Measurements from ENCODE around the gene FGA. TPM values are rescaled to one million over a fixed set of nuclear protein-coding genes. Genes with fewer than 3 reads are reported as not detected.
"Not testable (repeated sequence)": the region's sequence is repeated elsewhere in the genome, so short reads cannot be mapped to it uniquely, and the experiment has no call there.

FGA gene
- total RNA-seq, 2 experiments from 2014 or later = not detected

DNA sequence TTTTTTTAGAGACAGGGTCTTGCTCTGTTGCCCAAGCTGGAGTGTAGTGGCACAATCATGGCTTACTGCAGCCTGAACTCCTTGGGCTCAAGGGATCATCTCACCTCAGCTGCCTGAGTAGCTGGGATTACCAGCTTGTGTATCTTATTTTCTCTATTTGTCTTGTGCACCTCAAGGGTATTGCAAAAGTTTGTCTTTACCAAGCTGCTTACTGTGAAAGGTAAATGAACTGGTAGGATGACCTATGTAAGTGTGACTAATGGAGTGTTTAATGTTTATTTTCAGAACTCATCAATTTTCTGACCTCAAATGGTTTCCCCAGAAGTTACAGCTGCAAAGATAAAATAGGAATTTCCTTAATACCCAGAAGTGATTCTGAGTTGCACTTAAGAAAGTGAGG, 5.3 kb upstream of the FGA start:
- Mint-ChIP-seq H3K4me3 (no peak overlapping the region), H3K9me3 (no peaks in the 10 kb centered on the region), H3K27ac (no peak overlapping the region), H3K36me3 (no peaks in the 10 kb centered on the region), H3K27me3 (peaks cover 16% of the 10 kb centered on the region), H3K4me1 (no peaks in the 10 kb centered on the region)
- DNase-seq = no peak

DNA sequence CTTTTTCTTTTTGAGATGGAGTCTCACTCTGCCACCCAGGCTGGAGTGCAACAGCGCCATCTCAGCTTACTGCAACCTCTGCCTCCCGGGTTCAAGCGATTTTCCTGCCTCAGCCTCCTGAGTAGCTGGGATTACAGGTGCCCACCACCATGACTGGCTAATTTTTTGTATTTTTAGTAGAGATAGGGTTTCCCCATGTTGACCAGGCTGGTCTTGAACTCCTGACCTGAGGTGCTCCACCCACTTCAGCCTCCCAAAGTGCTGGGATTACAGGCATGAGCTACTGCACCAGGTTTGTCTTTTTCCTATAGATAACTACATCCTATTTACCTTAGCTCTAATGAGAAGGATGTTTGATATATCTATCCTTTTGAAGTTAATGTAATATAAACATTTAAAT, 3.8 kb upstream of the FGA start:
- DNase-seq, H3K4me3 Mint-ChIP-seq, H3K4me1 Mint-ChIP-seq, H3K27ac Mint-ChIP-seq, H3K9me3 Mint-ChIP-seq, H3K36me3 Mint-ChIP-seq: not testable (repeated sequence)
- H3K27me3 Mint-ChIP-seq = peaks cover 16% of the 10 kb centered on the region

DNA sequence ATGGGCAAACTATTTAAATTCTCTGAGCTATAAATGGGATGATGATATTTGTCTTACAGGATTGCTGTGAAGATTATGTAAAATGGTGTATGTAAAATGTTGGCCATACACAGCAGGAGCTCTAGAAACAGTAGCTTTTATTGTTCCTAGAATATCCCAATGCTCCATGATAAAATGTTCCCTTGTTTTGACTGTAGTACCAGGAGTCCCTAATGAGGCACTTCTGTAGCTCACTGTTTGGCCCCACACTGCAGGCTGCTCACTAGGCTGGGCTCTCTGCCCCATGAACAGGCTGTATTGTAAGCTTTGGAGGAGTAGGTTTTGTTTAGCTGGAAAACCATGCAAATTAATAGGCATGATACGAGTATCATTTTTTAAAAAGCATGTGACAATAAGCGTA, 3.3 kb upstream of the FGA start:
- peaks cover 17% of the 10 kb centered on the region for H3K27me3 Mint-ChIP-seq

DNA sequence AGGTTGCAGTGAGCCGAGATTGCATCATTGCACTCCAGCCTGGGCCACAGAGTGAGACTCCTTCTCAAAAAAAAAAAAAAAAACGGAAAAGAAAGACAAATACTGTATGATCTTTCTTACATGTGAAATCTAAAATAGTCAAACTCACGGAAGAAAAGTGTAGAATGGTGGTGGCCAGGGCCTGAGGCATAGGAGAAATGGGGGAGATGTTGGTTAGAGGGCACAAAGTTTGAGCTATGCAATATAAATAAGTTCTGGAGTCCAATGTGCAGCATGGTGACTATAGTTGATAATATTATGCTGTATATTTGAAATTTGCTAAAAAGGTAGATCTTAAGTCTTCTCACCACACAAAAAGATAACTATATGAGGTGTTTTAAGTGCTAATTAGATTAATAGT, 1.3 kb upstream of the FGA start:
- Mint-ChIP-seq H3K4me1 (no peaks in the 10 kb centered on the region), H3K36me3 (no peaks in the 10 kb centered on the region), H3K9me3 (no peaks in the 10 kb centered on the region), H3K4me3 (no peak overlapping the region), H3K27me3 (peaks cover 13% of the 10 kb centered on the region), H3K27ac (no peak overlapping the region)
- DNase-seq = no peak

More for the DNA sequence above, 3.3 kb upstream of the FGA start:
- no peaks in the 10 kb centered on the region for H3K4me1 Mint-ChIP-seq
- no peak overlapping the region for H3K27ac Mint-ChIP-seq
- no peaks in the 10 kb centered on the region for H3K9me3 Mint-ChIP-seq
- DNase-seq = no peak
- H3K36me3 Mint-ChIP-seq = no peaks in the 10 kb centered on the region
- no peak overlapping the region for H3K4me3 Mint-ChIP-seq

DNA sequence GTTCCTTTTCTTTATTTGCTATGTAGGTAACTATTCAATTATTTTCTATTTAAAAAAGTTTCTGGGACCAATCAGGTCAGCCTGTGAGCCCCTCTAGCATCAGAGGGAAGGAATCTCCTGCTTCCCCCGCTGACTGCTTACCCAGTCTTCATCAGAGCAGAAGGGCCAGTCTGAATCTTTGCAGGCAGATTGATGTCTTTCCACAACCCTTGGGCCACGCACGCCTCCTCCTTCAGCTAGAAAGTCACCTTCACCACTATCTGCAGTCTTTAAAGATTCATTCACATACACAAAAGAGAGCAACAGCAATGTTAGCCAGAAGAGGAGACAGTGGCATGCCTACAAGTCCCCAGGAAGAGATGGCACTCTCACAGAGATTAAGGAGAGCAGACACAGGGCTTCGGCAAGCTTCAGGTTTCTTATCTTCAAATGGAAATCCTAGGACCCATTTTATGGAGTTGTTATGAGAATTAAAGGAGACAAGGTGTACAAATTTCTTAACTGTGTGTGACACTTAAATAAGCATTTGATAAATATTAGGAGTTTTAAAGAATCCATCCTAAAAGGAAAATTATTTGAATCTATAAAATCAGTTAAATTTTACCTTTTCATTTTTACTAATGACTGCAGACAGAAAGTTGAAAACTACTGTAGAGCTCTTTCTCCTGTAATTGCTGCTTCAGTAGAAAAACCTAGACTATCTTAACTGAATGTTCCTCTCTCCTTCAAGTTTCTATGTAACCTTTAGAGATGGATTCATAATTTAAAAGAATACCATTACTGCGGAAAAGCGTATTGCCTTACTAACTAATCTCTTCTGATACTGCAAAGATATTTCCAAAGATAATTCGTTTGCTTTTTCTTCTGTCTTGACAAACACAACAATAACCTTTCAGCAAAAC, 995 bp downstream of the FGA start:
- Mint-ChIP-seq H3K4me3 (no peak overlapping the region), H3K27ac (no peak overlapping the region), H3K4me1 (no peaks in the 10 kb centered on the region), H3K36me3 (no peaks in the 10 kb centered on the region), H3K9me3 (no peaks in the 10 kb centered on the region), H3K27me3 (peaks cover 17% of the 10 kb centered on the region)
- no peak for DNase-seq

DNA sequence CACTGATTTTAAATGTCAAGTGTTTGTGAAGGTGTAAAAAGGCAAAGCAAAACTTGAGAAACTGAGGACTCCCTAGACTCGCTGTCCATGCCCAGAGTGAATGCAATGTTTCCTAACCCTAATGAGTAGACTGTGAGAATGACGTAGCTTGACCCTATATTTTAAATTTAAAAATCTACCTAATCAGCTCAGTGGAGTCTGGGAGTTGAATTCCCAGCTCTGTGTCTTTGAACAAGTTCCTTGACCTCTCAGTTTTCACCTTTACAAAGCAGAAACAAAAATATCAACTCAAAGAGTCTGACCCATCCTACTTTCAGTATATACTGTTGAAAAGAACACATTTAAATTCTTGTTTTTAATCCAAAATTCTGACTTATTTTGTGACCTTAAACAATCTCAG, 2.3 kb downstream of the FGA start:
- no peak overlapping the region for H3K27ac Mint-ChIP-seq
- no peak overlapping the region for H3K4me3 Mint-ChIP-seq
- no peak for DNase-seq
- H3K9me3 Mint-ChIP-seq = no peaks in the 10 kb centered on the region
- H3K27me3 Mint-ChIP-seq = peaks cover 17% of the 10 kb centered on the region
- no peaks in the 10 kb centered on the region for H3K36me3 Mint-ChIP-seq
- H3K4me1 Mint-ChIP-seq = no peaks in the 10 kb centered on the region

DNA sequence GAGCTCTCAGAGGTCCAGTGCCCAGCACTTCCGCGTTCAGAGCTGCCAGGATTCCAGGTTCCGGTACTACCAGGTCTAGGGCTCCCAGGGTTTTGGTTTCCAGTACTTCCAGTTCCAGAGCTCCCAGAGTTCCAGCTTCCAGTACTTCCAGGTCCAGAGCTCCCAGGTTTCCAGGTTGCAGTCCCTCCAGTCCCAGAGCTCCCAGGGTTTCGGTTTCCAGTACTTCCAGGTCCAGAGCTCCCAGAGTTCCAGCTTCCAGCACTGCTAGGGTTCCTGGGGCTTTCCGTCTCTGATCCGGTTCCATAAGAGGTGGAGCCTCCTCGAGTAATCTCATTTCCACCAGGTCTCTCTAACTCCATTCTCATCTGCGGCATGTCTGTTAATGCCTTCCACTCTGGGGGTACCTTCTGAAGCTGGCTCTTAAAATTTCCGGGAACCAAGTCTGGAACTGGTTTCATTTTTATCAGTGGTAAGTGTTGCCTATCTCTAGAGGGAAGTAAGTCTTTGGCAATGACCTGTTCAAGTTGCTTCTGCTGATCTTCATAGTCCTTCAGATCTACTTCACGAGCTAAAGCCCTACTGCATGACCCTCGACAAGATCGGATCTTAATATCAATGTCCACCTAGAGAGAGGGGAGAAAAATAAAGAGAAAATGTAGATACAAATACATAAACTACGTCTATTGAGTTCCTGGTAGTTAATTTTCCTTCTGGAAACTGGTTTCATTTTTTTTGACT, 4.1 kb downstream of the FGA start:
- Mint-ChIP-seq H3K9me3 (no peaks in the 10 kb centered on the region), H3K4me3 (no peak overlapping the region), H3K4me1 (no peaks in the 10 kb centered on the region), H3K27ac (no peak overlapping the region), H3K27me3 (peaks cover 18% of the 10 kb centered on the region), H3K36me3 (no peaks in the 10 kb centered on the region)
- DNase-seq = no peak

DNA sequence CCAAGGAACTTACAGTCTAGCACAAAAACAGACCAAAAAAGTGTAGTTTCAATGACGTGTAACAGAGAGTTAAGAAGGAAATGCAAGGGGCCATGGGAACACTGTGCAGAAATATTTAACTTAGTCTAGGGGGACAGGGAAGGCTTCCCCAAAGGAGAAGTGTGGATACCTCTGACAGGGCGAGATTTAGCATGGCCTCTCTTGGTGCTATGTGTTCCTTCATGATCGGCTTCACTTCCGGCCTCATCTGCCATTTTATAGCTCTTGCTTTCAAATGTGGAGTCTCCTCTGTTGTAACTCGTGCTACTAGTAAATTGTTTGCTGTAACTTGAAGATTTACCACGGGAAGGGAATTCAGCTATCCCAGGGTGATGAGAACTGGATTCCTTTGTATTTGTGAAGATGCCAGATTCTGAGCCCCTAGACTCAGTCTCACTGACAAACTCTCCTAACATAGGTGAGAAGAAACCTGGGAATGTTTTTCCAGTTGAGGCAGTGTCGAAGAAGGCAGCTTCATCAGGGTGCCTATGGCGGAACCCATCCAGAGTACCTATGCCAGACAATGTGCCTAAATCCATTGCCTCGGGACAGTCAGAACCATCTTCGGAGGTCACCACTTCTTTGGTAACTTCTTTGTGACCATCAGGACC, 5.0 kb downstream of the FGA start:
- no peak overlapping the region for H3K27ac Mint-ChIP-seq
- no peak for DNase-seq
- H3K36me3 Mint-ChIP-seq = no peaks in the 10 kb centered on the region
- no peaks in the 10 kb centered on the region for H3K9me3 Mint-ChIP-seq
- H3K4me1 Mint-ChIP-seq = no peaks in the 10 kb centered on the region
- H3K4me3 Mint-ChIP-seq = no peak overlapping the region
- peaks cover 18% of the 10 kb centered on the region for H3K27me3 Mint-ChIP-seq

DNA sequence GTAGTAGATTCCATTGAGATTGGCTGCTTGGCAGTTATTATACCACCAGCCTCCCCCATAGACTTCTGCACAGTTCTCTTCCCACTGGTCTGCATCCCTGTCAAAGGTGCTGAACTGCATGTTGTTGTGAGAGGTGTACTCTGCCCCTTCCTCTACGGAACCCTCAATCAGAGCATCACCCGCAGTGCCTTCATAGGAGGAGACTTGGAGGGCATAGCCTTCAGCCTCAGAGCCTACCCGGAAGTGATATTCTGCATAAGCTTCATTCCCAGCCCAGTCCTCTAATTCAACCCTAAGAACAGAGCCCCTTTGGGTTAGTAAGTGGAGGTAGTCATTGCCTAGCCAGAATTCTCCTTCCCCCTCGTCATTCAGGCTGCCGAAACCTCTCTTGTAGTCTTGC, 6.3 kb downstream of the FGA start:
- H3K4me1 Mint-ChIP-seq = no peaks in the 10 kb centered on the region
- no peaks in the 10 kb centered on the region for H3K36me3 Mint-ChIP-seq
- H3K27me3 Mint-ChIP-seq = peaks cover 17% of the 10 kb centered on the region
- no peak for DNase-seq
- no peak overlapping the region for H3K4me3 Mint-ChIP-seq
- no peak overlapping the region for H3K27ac Mint-ChIP-seq
- H3K9me3 Mint-ChIP-seq = no peaks in the 10 kb centered on the region

DNA sequence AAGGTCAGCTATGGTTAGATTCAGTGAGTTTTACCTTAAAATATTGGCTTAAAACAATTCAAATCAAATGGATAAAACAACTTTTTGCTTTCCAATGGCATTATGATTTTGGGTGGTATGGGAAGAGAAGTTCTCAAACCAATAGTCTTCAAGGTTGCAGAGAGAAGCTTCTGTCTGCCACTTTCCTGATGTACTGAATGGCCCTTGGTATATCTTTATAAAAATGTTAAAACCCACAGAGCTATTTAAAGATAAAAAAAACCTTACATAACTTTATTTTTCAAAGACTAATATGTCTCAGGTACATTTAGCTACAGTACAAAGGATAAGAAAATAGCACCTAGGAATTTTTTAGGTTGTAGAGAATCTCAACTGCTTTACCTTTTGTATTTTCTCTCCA, 6.9 kb downstream of the FGA start:
- Mint-ChIP-seq H3K36me3 (no peaks in the 10 kb centered on the region), H3K27me3 (peaks cover 17% of the 10 kb centered on the region), H3K9me3 (no peaks in the 10 kb centered on the region), H3K4me3 (no peak overlapping the region), H3K4me1 (no peaks in the 10 kb centered on the region), H3K27ac (no peak overlapping the region)
- DNase-seq = no peak

DNA sequence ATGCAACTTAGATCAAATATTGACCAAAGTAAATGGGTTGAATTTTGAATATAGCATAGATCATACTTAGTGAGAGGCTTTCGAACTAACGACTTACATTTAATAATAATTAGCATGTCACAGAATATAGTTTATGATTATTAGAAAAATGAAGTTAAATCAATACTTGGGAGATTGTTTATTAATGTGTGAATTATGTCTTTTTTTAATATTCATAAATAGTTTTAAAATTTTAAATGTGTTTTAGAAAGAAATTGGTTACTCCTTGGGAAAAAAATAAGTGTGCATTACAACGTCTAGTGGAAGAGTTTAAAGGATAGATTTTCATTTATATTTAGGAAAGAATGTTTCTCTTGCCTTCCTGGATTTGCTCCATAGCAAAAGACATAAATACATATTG, 7.3 kb downstream of the FGA start:
- Mint-ChIP-seq H3K27ac (no peak overlapping the region), H3K36me3 (no peaks in the 10 kb centered on the region), H3K27me3 (peaks cover 17% of the 10 kb centered on the region), H3K9me3 (no peaks in the 10 kb centered on the region), H3K4me3 (no peak overlapping the region), H3K4me1 (no peaks in the 10 kb centered on the region)
- DNase-seq = no peak

DNA sequence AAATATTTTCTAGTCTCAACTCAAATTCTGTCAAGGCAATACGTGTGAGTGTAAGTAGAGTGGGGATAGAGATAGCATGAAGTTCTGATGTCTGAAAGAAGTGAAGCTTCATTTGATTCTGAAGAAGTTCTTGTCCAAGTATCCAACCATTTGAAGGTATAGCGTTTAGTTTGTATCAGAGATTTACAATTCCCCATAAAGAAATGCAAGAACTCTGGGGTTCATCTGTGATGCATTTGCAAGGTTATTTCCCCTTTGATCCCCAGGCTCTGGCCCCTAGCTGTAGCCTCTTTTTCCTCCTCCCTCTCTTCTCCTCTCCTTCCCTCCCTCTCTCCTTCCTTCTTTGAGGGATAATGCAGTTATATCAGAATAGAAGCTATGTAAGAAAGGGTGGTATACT, 7.8 kb downstream of the FGA start:
- DNase-seq = no peak
- Mint-ChIP-seq H3K9me3 (no peaks in the 10 kb centered on the region), H3K4me3 (no peak overlapping the region), H3K36me3 (no peaks in the 10 kb centered on the region), H3K27ac (no peak overlapping the region), H3K4me1 (no peaks in the 10 kb centered on the region), H3K27me3 (peaks cover 18% of the 10 kb centered on the region)

DNA sequence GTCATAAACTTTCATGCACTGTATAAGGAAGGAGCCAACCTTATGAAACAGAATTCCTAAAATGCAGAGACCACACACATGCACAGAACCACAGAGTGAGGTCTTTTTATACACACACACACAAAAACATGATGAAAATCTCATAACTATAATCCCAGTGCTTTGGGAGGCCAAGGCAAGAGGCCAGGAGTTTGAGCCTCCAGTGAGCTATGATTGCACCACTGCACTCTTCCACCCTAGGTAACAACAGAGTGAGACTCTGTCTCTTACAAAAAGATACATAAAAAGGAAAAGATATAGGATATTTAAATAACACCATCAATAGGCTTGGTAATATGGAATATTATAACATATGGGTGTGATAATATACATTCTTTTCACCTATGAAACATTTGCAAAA, 10.6 kb downstream of the FGA start:
- no peak overlapping the region for H3K4me3 Mint-ChIP-seq
- DNase-seq = no peak
- no peaks in the 10 kb centered on the region for H3K4me1 Mint-ChIP-seq
- H3K36me3 Mint-ChIP-seq = no peaks in the 10 kb centered on the region
- peaks cover 20% of the 10 kb centered on the region for H3K27me3 Mint-ChIP-seq
- H3K27ac Mint-ChIP-seq = no peak overlapping the region
- no peaks in the 10 kb centered on the region for H3K9me3 Mint-ChIP-seq

DNA sequence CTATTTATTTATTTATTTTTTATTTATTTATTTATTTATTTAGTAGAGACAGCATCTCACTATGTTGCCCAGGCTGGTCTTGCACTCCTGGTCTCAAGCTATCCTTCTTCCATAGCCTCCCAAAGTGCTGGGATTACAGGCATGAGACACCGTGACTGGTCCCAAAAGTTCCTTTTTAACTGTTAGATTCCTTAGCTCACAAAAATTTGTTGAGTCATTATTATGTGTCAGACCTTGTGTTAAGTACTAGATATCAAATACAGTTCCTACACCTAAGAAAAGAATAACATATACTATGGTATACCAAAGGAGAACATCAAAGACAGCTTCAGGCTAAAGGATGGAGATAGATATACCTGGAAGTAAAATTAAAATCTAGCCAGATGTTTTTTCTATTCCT, 11.6 kb downstream of the FGA start:
- DNase-seq = no peak
- Mint-ChIP-seq H3K9me3 (no peaks in the 10 kb centered on the region), H3K27me3 (peaks cover 23% of the 10 kb centered on the region), H3K4me1 (no peaks in the 10 kb centered on the region), H3K27ac (no peak overlapping the region), H3K36me3 (no peaks in the 10 kb centered on the region), H3K4me3 (no peak overlapping the region)

DNA sequence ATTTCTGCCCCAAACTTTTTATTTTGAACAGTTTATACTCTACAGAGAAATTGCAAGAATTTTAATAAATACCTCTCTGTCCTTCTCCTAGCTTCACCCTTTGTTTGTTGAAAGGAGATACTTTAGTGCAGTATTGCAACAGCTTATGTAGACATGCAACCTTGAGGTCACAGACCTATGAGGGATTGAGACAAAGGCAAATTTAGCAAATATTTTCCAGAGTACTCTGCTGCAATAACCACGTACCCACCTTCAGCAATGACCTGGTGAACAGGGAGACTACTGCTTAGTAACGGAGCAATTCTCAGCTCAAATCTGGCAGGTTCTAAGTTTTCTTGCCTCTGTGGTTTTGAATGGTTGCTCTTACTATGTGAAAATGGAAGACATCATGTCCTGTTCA, 13.2 kb downstream of the FGA start:
- Mint-ChIP-seq H3K36me3 (no peaks in the 10 kb centered on the region), H3K9me3 (no peaks in the 10 kb centered on the region), H3K27ac (no peak overlapping the region), H3K27me3 (peaks cover 23% of the 10 kb centered on the region), H3K4me3 (no peak overlapping the region), H3K4me1 (no peaks in the 10 kb centered on the region)
- no peak for DNase-seq
